Measurements from ENCODE around the gene TCOF1.

TCOF1 gene

DNA sequence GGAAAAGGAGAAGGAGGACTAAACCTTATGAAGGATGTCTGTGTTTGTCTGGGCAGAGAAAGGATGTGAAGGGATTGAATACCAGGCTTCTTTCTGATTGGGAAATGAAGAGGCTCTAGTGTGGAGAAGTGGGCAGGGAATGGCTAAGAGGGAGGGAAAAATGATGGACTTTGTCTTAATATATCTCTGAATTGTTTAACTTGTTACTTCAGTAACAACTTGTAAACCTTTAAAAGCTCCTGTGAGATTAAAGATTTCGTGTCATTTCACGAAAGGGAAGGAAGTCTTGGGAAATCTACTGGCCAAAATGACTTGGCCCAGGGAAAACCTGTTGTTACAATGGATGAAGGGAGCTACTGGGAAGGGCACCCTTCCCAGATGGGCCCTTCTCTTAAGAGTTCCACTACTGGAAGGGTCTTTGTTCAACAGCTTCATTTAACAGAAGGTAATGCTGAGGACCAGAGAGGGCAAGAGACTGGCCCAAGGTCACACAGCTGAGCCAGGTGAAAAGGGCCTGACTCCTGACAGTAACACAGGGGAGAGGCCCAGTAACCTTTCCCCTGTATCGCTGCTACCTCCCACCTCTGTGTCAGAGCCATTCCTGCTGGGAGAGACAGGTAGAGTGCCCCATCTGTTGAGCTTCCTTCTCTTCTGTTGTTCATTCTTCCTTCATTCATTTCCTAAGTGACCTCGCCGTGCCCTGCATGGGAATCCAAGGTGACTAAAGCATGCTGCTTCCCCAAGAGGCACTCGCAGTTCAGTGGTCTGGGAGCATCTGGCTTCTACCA, 5.1 kb upstream of the TCOF1 start:
- DNase-seq (ENCODE audit: low read depth), result no peak

DNA sequence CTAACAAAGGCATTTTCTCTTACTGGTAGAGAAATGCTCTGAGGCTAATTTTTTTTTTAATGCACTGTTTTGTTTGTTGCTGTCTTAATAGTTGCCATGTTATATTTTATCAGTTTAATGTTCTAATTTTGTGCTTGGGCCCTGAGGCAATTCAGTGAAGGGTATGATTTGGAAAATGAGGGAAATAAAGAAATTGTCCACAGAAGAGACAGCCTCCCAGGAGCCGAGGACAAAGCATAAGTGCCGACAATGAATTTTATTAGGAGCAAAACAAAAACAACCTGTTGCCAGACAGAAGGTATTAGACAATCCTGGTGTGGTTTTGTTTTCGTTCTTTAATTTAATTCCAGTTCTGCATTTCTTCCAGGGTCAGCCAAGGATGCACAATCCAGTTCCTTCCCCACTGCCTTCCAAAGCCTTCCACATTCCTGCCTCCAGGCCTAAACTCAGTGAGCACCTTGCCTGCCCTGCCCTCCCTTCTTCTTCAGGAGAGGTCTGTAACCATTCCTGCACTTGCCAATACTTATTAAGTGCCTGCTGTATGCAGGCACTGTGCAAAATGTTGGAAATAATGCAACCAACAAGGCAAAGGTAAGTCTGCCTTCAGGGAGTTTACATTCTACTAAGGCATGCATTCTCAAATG, 4.3 kb upstream of the TCOF1 start:
- DNase-seq (ENCODE audit: low read depth), result no peak

DNA sequence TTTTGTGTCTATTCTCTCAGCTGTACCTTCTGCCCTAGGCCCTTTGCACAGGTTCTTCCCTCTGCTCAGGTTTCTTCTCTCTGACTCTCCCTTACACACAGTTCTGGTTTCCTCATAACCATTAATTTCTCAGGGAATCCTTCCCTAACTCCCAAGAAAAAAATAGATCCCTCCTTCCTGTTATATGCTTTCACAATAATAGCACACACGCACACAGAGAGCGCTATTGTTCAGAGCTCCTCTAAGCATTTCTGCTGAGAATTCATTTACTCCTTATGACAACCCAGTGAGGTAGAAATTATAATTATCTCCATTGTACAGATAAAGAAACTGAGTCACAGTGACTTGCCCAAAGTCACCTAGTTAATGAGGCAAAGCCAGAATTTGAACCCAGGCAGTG, 1.7 kb upstream of the TCOF1 start:
- DNase-seq (ENCODE audit: low read depth), result no peak

DNA sequence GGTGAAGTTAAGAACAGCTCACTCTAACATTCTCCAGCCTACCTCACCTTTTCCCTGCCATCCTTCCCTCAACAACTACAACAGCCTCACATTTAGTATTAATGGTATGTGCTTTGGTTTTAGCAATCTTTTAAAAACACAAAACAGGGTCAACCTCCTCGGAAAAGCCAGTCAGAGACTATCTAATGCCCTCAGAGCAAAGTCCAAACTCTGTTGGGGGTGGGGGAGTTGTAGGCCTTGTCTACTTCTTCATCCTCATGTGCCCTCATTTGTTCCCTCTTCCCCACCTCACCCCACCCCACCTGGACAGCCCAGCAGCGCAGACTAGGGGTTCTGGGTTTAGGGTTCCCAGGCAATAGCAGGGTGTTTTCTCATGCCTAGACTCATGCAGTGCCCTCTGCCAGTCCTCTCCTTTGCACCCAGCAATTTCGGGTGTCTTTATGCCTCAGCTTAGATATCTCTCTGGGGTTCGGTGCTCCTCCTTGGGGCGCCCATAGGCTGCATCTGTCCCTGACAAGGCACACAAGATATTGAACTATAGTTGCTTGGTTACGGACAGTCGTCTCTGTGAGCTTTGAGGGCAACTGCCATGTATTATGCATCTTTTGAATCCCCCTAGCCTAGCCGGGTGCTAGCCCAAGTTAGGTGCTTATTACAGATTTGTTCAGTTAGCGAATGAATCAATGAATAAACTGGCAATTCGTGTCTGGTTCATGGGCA, 762 bp upstream of the TCOF1 start:
- DNase-seq (ENCODE audit: low read depth), result no peak

DNA sequence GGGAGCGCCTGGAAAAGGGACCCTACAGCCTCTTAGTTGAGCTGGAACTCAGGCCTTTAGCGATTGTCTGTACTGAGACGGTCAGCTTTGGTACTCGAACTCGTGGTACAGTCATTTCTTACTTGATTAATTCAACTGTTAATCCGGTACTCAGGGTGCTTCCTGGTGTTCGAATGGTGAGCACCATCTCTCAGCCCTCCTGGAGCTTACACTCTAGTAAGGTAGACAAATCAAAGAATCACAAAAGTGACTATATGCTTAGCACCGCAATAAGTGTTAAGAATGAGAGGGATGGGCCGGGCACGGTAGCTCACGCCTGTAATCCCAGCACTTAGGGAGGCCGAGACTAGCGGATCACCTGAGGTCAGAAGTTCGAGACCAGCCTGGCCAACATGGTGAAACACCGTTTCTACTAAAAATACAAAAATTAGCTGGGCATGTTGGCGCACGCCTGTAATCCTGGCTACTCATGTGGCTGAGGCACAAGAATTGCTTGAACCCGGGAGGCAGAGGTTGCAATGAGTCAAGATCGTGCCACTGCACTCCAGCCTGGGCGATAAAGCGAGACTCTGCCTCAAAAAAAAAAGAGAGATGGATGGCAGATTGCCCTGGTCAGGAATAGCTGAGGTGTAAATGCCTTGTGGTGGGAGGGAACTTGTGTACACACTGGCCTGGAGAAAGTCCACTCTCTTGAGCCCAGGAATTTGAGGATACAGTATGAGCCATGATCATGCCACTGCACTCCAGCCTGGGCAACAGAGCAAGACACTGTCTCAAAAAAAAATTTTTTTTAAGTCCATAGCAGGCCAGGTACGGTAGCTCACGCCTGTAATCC, 981 bp downstream of the TCOF1 start:
- DNase-seq (ENCODE audit: low read depth), result no peak

DNA sequence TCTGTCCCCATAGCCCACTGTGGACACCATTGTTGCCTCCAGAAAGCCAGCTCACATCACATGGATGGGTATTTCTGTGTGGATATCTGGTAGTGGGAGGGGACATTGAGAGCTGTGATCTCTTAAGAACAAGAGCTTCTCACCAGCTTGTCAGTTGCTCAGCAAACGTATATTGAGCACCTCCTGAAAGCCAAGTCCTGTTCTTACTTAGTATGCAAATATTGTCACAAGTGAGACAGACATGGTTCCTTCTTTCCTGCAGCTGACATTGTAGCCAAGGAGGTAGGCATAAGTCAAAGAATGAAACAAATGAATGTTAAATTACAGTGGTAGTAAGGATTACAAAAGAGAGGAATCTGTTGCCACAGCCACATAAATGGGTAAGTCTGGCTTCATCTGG, 3.8 kb downstream of the TCOF1 start:
- DNase-seq (ENCODE audit: low read depth), result no peak

DNA sequence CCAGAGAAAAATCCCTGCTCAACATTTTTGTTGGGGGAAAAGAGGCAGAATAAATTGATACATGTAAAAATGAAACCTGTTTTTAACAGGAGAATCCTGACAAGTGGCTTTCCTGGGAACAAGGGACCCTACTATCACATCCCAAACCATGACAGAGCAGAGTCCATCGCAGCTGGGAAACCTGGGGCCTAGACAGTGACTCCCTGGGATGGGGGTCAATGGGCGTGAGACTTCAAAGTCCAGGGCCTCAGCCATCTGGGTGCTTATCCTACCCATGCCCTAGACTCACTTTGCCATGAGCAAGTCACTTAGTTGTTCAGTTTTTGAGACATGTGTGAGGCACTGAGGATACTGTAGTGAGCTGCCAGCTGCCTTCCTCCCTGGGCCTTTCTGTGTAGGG, 5.7 kb downstream of the TCOF1 start:
- DNase-seq (ENCODE audit: low read depth), result no peak

DNA sequence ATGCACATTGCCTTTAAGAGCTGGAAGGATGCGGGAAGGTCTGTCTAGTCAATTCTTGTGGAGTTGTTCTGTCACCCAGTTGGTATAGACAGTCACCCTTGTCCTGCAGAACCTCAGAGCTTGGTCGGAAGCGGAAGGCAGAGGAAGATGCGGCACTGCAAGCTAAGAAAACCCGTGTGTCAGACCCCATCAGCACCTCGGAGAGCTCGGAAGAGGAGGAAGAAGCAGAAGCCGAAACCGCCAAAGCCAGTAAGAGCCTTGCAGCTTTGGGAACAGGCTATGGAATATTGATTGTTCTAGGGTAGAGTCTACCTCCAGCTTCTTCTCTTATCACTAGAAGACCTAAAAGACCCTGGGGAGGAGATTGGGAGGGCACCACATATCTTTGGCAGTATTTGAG, 6.5 kb downstream of the TCOF1 start:
- no peak for DNase-seq (ENCODE audit: low read depth)

DNA sequence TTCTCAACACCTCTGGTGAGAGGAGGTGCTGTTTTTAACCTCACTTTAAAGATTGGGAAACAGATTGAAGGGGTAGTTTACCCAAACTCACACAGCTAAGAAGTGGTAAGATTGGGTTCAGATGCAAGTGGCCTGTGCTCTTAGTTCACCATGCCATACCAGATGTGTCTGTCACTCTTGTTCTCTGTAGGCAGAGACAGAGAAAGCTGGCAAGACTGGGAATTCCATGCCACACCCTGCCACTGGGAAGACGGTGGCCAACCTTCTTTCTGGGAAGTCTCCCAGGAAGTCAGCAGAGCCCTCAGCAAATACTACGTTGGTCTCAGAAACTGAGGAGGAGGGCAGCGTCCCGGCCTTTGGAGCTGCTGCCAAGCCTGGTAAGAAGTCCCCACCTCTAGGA, 11.0 kb downstream of the TCOF1 start:
- no peak for DNase-seq (ENCODE audit: low read depth)

DNA sequence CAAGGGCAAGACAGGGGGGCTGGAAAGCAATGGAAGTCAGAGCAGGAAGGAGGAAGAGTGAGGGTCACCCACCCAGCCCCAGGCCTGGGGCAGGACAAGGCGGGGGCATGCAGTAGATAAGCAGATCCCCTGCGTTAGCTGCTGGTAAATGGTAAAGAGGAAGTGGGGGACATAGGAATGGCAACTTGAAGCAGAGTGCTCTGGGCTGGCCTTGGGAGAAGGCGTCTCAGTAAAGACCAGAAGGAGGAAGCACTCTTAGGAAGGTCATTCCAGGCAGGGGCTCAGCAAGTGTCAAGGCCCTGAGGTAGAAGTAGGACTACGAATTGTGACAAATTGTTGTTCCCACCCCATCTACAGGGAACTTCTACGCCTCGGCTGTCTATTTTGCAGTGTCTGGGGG, 15.1 kb downstream of the TCOF1 start:
- no peak for DNase-seq (ENCODE audit: low read depth)

DNA sequence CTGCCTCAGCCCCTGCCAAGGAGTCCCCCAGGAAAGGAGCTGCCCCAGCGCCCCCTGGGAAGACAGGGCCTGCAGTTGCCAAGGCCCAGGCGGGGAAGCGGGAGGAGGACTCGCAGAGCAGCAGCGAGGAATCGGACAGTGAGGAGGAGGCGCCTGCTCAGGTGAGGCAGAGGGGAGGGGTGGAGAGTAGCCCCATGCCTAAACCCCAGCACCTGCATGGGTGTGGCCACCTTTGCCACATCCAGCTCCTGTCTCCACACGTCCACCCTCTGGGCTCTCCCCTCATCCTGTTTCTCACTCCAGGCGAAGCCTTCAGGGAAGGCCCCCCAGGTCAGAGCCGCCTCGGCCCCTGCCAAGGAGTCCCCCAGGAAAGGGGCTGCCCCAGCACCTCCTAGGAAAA, 17.2 kb downstream of the TCOF1 start:
- DNase-seq (ENCODE audit: low read depth), result no peak

DNA sequence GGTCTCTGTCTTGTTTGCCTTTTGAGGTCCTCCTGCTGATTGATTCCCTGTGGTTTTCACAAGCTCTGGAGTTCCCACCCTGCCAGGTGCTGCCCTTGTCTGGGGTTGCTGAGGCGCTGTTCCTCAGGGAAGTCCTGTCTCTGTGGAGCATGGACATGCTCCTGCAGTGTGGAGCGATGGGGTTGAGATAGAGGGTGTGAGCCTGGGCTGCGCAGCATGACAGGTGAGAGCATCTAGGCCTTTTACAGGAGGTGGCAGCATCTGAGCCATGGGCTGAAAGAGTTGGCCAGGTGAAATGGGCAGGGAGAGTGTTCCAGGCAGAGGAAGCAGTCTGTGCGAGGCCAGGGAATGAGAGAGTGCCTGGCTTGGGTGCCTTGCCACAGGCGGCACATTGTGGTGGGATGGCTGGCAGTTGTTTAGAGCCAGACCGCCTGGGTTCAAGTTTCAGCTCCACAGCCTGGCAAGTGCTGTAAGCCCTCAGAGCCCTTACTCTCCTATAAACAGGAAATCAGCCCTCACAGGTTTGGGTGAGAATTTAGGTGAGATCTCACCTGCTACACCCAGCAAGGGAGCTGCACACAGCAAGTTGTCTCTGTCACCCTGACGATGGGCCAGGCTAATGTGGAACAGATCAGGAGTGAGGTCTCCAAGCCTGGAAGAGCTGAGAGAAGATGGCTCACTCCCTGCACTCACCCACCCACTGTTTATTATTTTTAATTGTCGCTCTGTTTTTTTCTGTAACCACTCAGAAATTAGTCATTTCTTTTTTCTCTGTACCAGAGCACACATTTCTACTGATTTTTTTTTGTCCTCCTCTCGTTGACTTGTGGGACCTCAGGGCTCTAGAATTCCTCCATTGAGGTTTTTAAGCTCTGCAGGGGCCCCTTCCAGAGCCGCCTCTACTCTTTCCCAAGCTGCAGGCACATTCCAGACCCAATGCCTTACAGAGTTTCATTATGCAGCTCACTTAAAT, 19.6 kb downstream of the TCOF1 start:
- DNase-seq (ENCODE audit: low read depth), result no peak

DNA sequence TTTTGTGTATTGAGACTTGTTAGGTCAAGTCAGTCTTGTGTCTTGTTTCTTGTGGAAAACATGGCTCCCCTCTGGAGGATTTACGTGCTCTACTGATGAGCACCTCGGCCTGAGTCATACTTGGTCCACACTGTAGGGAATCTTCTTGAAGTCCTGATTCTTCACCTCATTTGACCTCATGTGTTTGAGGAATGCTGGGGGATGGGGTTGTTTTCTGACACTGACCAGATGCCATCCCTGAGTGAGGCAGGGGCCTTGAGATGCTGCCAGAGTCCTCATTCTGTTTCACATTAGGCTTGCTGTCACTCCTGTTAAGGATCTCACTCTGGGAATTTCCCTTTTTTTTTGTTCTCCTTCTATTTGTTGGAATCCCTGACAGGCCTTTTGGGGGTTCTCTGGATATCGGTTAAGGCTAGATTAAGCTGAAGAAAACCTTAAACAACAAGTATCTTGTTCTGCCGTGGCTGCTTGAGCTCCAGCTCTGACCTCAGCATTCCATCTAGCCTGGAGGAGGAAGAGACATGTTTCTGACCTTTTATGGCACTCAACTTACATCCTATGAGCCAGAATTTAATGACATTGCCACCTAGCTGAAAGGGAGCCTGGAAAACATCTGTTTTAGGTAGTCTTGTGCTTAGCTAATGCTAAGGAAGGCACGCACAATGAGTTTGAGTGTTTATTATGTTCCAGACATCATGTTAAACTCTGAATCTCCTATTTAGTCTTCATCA, 20.6 kb downstream of the TCOF1 start:
- no peak for DNase-seq (ENCODE audit: low read depth)

DNA sequence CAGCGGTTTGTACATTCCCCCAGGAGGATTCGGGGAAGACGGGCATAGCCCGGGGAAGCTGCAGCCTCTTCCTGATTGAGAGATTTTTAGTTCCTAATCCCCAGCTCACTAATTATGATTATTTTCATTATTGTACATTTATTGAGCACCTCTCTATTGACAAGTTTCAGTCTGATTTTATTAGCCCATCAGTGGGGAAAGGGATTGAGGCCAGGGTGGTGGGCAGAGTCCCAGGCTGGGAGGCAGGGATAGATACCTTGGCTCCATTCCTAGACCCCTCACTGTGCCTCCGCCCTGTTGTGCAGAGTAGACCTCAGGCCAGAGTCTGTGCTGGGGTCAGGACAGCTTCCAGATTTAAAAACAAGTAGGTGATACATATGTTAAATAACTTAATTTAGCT, 27.2 kb downstream of the TCOF1 start:
- no peak for DNase-seq (ENCODE audit: low read depth)

DNA sequence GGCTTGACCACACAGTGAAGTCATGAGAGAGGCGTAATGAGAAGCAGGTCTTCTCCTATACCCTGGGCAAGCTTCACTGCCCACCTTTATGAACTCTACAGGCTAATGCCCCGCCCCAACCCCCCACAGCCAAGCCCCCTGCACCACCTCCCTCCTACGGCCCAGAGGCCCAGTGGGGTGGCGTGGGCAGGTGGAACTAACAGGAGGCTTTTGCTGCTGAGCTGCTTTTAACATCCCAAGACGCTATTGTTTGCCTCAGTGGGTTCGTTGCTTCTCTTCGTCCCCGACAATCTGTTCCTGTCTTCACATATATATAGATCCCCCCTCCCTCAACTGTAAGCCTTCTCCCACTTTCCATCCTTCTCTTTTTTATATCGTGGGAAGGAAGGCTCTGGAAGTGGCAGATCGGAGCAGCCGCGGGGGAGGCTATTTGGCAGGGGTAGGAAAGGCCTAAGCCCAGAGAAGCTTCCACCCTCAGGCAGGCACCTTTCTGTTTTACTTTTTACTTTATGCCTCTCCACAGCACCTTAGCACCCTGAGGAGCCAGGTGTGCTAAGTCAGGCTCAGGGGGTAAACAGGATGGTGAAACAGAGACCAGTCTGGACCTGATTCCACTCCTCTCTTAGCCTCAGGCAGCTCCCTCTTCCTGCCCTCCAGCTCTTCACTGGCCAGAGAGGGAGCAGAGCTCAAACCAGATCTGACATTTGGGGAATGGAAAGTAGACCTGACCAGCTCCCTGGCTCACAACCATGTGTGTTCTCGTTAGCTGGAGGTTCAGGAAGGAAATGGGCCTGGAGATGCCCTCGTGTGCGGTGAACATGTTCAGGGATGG, 28.7 kb downstream of the TCOF1 start:
- no peak for DNase-seq (ENCODE audit: low read depth)

DNA sequence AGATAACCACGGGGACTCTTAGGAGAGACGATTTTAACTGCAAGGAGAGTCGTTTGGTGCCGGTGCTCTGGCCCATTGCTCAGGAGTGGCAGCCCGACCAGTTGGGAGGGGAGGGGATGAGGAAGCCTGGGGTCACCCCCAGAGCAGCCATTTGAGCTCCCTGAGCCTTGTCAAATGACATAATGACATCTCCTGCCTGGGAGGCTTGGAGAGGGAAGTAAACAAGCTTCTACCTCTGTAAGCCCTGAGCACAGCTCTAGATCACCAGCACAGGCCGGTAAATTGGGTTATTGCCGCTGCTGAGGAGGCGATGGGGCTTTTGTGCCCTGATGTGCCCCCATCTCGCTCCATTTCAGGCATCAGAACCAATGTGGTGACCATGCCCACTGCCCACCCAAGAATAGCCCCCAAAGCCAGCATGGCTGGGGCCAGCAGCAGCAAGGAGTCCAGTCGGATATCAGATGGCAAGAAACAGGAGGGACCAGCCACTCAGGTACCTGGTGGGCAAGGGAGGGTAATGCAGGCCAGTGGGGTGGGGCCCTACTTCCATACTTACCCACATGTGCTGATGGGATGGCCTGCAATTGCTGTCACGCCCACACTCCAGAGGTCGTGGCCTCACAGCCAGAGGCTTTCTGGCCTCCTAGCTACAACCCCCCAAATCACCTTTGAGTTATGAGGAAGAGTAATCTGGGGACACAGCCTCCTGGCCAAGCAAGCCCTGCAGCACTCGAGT, 32.2 kb downstream of the TCOF1 start:
- no peak for DNase-seq (ENCODE audit: low read depth)

DNA sequence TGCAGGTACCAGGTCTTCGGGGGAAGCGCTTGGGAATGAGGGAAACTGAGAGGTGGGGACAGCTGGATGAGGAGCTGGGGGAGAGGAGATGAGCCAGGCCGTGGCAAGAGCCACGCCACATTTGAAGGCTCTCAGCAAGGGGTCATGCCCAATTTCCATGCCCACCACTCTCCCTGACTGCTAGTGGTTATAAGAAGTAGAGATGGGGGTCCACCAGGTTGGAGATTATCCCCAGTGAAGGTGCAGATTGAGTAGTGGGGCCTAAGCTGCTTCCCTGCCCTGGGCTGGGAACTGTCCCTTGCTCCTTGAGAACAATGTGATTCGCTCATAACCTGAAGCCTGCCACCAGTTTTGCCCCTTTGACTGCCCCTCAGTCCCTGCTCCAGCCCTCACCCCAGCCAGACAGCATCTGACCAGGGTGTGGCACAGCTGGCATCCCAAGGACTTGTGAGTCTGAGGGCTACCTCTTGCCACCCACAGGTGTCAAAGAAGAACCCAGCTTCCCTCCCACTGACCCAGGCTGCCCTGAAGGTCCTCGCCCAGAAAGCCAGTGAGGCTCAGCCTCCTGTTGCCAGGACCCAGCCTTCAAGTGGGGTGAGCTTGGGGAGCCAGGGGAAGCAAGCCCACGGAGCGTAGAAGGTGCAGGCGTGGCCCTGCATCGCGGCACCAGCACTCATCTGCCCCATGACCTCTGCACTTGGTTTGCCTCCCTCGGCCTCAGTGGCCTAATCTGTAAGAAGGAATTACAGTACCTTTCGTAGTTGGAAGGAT, 33.8 kb downstream of the TCOF1 start:
- DNase-seq (ENCODE audit: low read depth), result no peak

DNA sequence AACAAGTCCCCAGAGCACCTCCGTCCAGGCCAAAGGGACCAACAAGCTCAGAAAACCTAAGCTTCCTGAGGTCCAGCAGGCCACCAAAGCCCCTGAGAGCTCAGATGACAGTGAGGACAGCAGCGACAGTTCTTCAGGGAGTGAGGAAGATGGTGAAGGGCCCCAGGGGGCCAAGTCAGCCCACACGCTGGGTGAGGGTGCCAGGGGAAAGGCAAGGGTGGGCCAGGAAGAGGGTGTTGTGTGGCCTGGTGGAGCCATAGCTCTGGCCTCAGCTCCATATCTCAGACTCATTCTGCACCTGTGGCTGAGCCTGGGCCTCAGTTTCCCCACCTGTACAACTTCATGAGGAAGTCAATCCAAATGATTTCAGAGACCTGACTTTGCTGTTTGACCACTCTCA, 34.5 kb downstream of the TCOF1 start:
- DNase-seq (ENCODE audit: low read depth), result no peak
